HG03342 (cell line): ENCODE results near the gene PTPRN.

Experiments used
- ATAC-seq: cut with Tn5 transposase; IDR thresholded peaks from one replicate; pipeline ENCODE4 v1.9.1; 2021; ENCODE audit warnings: mild to moderate bottlenecking, moderate library complexity; ENCODE audit not compliant: unreplicated experiment

Gene PTPRN

GRCh38 chr2:219308142-219309101 lies 779 bp downstream of the PTPRN start:
- ATAC-seq = no peak

GRCh38 chr2:219306047-219306446 lies 3.2 kb downstream of the PTPRN start:
- no peak for ATAC-seq

GRCh38 chr2:219304223-219304622 lies 5.0 kb downstream of the PTPRN start:
- no peak for ATAC-seq

- ATAC-seq = no peak
Measured at GRCh38 chr2:219302412-219302968, 6.7 kb downstream of the PTPRN start.

- ATAC-seq = no peak
Measured at GRCh38 chr2:219300022-219300421, 9.2 kb downstream of the PTPRN start.

GRCh38 chr2:219299372-219299760 lies 9.8 kb downstream of the PTPRN start:
- ATAC-seq = no peak

- peak; percentile 44 for ATAC-seq
Measured at GRCh38 chr2:219298759-219299371, 10.3 kb downstream of the PTPRN start.

GRCh38 chr2:219297766-219298456 lies 11.3 kb downstream of the PTPRN start:
- no peak for ATAC-seq

GRCh38 chr2:219296631-219297391 lies 12.4 kb downstream of the PTPRN start:
- no peak for ATAC-seq

- no peak for ATAC-seq
Measured at GRCh38 chr2:219296142-219296541, 13.1 kb downstream of the PTPRN start.

GRCh38 chr2:219294356-219295351 lies 14.5 kb downstream of the PTPRN start:
- peak; percentile 88 for ATAC-seq

GRCh38 chr2:219293736-219294231 lies 15.4 kb downstream of the PTPRN start:
- no peak for ATAC-seq

- no peak for ATAC-seq
Measured at GRCh38 chr2:219292616-219293015, 16.6 kb downstream of the PTPRN start.

GRCh38 chr2:219291910-219292490 lies 17.2 kb downstream of the PTPRN start:
- ATAC-seq = no peak

GRCh38 chr2:219291394-219291793 lies 17.8 kb downstream of the PTPRN start:
- ATAC-seq = no peak

- no peak for ATAC-seq
Measured at GRCh38 chr2:219290381-219291171, 18.6 kb downstream of the PTPRN start.

- ATAC-seq = no peak
Measured at GRCh38 chr2:219289537-219290361, 19.5 kb downstream of the PTPRN start.
